DMS114 treated with DMSO at 0.1 percent for 48 hours (cell line): ENCODE results near the gene FUZ.
A peak's percentile ranks its signal among the peaks of the same experiment; 100 is the strongest.

Experiments
- DNase-seq: peaks from one replicate; lab custom pipeline; 2025; ENCODE audit not compliant: unreplicated experiment; lab: John Stamatoyannopoulos, UW

FUZ gene

GRCh38 chr19:49851456-49852259, 38.6 kb upstream of the FUZ start:
- DNase-seq = no peak

- DNase-seq = peak; percentile 77
Observed at GRCh38 chr19:49850487-49851342, 37.6 kb upstream of the FUZ start, which contains the start of gene PTOV1. Gene PTOV1 (plus strand): TSS chr19:49851159.

DNA sequence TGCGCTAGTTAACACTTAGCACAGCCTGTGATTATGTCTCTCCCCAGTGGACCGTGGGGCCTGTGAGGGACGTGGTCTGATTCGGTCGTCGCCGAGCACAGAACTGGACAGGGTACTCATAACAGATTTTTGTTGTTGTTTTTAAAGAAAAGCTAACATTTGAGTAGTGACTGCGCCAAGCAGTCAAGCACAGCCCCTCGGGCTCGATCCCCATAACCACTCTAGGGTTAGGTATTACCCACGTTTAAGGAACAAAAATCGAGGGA, 37.1 kb upstream of the FUZ start:
- no peak for DNase-seq

GRCh38 chr19:49849433-49850220, 36.5 kb upstream of the FUZ start:
- DNase-seq = no peak

DNA sequence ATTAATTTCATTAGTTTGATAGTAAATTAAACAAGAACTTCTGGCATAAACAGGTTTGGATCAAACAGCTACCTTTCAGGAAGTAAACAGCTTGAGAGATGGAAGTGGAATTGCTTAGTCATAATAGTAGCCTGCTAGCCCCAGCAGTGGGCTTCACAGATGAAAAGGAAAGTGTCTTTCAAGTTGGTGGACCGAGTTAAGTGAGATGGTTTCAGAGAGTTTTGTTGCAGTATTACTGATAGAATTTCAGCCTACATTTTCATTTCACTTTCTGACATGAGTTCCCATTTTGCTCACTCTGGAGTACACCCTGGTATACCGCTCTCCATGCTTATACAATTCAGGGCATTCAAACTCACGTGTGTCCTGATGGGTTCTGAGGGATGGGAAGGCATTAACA, 35.8 kb upstream of the FUZ start:
- no peak for DNase-seq

- DNase-seq = no peak
Observed at GRCh38 chr19:49847731-49848696, 34.9 kb upstream of the FUZ start.

- no peak for DNase-seq
Observed at GRCh38 chr19:49846408-49846807, 33.3 kb upstream of the FUZ start.

DNA sequence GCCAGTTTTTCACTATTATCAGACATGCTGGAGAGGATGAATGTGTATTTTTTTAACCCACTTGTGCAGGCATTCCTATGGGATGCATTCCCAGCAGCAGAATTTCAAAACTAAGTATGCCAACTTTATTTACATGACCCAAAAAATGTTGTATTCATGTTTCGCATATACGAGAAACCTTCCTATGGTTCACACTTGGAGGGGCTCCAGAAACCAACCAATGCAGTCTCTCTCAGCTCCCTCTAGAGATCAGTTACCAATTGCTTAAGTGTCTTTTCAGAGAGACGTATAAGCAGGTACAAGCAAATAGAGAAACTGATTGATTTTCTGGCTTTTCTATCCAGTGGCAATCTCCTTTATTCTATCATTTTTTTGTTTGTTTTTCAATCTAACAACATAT, 32.3 kb upstream of the FUZ start:
- no peak for DNase-seq

GRCh38 chr19:49844138-49845095, 31.3 kb upstream of the FUZ start:
- no peak for DNase-seq

DNA sequence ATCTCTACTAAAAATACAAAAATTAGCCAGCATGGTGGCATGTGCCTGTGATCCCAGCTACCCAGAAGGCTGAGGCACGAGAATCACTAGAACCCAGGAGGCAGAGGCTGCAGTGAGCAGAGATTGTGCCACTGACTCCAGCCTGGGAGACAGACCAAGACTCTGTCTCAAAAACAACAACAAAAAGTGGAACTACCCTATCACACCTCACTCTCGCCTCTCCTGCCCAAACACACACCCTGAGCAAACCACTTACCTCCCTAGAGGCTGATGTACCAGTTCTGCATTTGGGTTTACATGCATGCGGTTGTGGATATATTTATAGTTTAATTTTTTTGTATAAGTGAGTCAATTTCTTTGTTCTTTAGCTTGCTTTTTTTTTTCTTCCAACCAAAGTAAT, 30.2 kb upstream of the FUZ start:
- no peak for DNase-seq

DNA sequence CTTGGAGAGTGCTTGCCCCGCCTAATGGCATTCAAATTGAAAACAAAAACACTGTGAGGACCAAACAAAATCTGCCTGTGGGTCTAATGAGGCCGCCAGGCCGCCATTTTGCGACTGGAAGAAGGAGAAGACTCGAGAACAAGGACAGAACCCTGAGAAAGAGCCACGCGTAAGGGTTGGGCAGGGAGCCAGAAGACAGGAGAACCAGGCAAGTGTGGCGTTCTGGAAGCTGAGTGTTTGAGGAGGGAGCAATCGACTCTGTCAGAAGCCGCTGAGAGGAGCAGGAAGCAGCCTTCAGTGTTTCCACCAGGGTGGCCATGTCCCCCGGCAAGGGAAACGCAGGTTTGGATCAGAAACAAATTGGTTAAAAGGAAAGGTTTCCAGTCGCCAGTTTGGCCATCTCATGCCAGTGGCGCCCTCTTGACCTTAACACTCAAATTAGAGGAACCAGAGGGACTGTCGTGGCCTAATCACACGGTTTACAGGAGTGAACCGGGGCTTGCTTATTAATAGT, 27.7 kb upstream of the FUZ start:
- no peak for DNase-seq

GRCh38 chr19:49840321-49840720, 27.2 kb upstream of the FUZ start:
- no peak for DNase-seq

DNA sequence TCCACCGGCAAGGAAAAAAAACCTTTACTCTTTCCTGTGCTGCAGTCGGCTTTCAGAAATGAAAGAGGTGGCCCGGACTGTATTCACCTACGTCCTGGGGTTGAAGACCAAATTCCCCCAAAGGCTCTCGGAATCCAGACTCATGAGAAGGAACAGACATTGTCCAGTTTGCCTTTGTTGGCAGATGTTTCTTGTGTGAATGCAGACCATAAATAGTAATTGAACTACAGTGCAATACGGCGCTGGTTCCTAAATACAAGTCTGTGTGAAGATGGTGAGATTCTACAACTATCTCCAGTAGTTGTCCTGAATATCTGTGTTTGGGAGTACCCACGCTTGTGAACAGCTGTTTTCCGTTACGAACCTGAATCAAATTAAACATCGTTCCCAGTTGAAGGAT, 26.6 kb upstream of the FUZ start:
- DNase-seq = no peak

DNA sequence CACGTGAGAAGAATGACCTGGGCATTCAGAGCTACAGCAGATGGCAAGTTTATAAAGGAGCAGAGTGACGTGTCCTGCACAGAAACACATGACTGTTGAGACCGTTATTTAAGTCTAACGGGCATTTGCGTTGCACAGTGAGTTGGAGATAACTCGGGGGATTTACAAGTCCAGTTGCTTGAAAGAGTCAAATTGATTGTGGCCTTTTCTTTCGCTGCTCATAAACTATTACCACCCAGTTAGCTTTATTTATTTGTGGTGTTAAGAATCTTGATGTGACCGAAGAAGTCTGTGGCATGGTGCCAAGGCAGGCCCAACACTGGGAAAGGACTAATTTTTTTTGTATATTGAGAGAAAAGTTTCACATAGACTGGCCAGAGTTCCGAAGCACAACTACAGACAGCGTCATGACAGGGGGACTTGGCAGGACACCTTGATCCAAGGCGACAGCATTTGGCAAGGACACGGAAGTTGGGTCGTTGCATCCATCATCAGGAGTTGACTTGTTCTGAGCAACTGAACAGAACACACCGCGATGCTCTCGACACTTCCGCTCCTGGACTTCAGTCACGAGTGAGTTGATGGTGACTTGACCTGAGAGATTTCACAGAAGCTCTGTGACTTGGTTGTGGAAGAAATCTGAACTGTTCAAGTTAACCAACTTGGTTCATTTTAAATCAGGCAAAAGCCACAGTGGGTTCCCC, 25.9 kb upstream of the FUZ start:
- no peak for DNase-seq

GRCh38 chr19:49837425-49837824, 24.3 kb upstream of the FUZ start:
- DNase-seq = no peak

DNA sequence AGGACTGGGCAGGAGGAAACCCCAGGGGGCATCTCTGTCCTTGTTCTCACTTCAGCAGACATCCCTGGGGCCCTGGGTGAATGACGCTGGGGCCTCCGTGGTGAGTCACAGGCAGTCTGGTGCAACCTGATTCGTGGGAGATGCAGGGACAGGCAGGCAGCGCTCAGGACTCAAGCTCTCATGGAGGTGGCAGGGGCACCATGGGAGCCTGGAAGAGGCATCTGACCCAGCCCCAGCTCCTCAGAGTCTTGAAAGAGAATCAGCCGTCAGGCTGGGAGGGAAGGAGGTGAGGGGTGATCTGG, 23.9 kb upstream of the FUZ start:
- no peak for DNase-seq

- DNase-seq = no peak
Observed at GRCh38 chr19:49836176-49837008, 23.3 kb upstream of the FUZ start.

DNA sequence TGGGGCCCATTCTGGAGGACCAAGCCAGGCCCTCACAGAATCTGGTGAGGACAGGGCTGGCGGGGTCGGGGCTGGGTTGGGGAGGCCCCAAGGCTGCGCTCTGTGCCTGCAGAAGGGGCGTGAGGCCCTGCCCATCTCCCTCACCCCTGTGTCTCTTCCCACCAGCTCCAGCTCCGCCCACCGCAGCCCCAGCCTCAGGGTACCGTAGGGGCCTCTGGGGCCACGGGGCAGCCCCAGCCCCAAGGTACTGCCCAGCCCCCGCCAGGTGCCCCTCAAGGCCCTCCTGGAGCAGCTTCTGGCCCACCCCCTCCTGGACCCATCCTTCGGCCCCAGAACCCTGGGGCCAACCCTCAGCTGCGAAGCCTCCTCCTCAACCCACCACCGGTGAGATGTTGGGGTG, 22.5 kb upstream of the FUZ start:
- DNase-seq = no peak
